HG02852 (cell line): Measurements from ENCODE around the gene SCGB1C2.
"Not testable (repeated sequence)": the region's sequence is repeated elsewhere in the genome, so short reads cannot be mapped to it uniquely, and the experiment has no call there.

Source experiments
- ATAC-seq: cut with Tn5 transposase; IDR thresholded peaks from one replicate; pipeline ENCODE4 v1.9.1; 2021; ENCODE audit warnings: mild to moderate bottlenecking, moderate library complexity; ENCODE audit not compliant: unreplicated experiment

The SCGB1C2 gene

DNA sequence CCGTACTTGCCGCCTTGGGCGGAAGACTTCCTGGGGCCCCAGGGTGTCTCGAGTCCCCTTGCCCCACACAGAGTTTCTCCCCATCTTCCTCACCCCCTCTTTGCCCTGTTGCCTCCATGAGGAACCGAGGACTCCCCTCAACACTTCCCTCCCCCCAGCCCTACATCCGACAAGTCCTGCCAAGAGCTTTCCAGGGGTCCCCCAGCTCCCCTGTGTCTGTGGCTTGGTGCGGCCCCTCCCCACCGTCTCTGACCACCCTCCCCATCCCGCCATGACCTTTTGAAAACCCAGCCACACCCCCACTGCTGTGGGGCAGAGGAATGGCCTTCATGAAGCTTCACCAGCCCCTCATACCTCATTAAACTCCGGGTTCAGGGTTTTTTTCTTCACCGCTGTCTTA lies 11.4 kb downstream of the SCGB1C2 start:
- ATAC-seq, result no peak

- ATAC-seq, result no peak
These were observed 11.9 kb downstream of the SCGB1C2 start for GRCh38 chr17:149231-149630.

- ATAC-seq, result no peak
These were observed 12.7 kb downstream of the SCGB1C2 start for GRCh38 chr17:149897-150584.

DNA sequence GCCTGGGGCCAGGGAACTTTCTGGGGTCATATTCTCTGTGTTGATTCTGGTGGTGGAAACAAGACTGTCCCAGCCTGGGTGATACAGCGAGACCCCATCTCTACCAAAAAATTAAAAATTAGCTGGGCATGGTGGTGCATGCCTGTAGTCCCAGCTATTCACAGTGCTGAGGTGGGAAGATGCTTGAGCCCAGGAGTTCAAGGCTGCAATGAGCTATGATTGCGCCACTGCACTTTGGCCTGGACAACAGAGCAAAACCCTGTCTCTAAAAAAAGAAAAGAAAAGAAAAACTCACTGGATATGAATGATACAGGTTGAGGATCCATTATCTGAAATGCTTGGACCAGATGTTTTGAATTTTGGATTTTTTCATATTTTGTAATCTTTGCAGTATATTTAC lies 13.6 kb downstream of the SCGB1C2 start:
- no peak for ATAC-seq

DNA sequence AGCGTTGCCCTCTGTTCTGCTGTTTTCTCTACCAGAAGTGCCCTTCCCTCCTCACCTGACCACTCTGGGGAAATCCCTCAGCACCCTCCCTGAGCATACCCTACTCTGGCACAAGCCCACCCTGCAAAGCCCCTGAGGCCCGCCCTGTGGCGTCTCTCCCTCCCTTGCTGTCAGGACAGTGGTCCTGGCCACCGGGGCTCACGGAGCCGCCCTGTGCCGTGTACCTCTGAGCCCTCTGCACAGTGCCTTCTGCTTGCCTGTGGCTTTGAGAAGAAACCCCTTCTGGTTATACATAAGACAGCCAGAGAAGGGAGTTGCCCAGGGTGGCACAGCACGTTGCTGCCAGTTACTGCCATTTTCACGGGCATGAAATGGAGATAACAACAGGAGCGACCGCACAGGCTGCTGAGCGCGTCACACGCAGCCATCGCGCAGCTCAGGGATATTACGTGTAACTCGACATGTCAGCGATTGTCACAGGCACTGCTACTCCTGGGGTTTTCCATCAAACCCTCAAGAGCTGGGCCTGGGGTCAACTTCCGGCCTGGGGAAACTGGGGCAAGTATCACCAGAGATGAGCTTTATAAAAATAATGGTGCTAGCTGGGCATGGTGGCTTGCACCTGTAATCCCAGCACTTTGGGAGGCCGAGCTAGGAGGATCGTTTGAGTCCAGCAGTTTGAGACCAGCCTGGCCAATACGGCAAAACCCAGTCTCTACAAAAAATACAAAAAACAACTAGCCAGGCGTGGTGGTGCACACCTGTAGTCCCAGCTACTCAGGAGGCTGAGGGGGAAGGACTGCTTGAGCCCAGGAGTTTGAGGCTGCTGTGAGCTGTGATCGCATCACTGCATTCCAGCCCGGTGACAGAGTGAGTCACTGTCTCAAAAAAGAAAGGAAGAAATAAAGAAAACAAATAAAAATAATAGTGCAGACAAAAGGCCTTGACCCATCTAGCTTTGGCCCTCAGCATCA lies 14.8 kb downstream of the SCGB1C2 start:
- ATAC-seq, result no peak

DNA sequence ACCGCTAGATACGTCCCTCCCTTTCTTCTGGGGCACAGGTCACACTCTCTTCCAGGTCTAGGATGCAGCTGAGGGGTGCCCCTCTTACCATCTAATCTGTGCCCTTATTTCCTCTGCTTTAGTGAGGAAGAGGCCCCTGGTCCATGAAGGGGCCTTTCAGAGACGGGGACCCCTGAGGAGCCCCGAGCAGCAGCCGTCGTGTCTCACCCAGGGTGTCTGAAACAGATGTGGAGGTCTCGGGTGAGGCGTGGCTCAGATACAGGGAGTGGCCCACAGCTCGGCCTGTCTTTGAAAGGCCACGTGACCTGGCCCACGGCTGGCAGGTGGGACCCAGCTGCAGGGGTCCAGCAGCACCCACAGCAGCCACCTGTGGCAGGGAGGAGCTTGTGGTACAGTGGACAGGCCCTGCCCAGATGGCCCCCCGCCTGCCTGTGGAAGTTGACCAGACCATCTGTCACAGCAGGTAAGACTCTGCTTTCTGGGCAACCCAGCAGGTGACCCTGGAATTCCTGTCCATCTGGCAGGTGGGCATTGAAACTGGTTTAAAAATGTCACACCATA lies 15.6 kb downstream of the SCGB1C2 start:
- ATAC-seq, result no peak

- no peak for ATAC-seq
These were observed 16.5 kb downstream of the SCGB1C2 start for GRCh38 chr17:153851-154250.

GRCh38 chr17:155576-155975 lies 18.2 kb downstream of the SCGB1C2 start:
- no peak for ATAC-seq

- ATAC-seq, result no peak
These were observed 18.8 kb downstream of the SCGB1C2 start for GRCh38 chr17:156094-156621.

GRCh38 chr17:156946-157345 lies 19.6 kb downstream of the SCGB1C2 start:
- no peak for ATAC-seq

- no peak for ATAC-seq
These were observed 20.5 kb downstream of the SCGB1C2 start for GRCh38 chr17:157901-158300.

DNA sequence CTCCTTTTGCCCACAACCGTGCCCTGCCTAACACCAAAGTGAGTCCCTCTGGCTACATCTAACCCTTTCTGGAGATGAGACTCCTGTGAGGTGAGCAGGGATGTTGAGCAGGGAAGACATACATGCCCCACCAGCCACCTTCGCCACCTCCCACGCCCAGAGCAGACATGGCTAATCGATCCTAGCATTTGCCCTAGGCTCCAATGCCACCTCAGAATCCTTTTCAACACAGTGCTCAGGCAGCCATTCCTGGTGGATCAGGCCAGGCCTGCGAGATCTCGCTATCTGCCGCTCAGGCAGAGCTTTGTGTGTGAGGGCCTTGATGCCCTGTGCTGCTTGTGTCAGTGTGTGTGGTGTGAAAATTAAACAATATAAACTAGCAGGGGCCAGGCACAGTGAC lies 21.0 kb downstream of the SCGB1C2 start:
- no peak for ATAC-seq

DNA sequence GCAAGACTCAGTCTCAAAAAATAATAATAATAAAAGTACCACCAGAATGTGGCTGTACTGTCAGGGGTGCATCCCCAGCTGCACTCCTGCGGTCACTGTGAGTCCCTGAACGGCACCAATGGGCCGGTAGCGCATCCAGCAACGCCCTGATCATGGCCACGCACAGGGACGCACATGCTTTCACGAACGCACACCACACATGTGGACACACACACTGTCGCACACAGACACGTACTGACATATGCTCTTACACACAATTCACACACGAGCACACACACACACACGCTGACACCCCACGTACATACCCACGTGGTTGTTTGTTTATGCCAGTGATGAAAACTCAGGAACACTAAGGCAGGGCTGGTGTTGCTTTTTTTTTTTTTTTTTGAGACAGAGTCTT lies 22.2 kb downstream of the SCGB1C2 start:
- ATAC-seq, result no peak

- ATAC-seq, result no peak
These were observed 23.0 kb downstream of the SCGB1C2 start for GRCh38 chr17:160336-160735.

DNA sequence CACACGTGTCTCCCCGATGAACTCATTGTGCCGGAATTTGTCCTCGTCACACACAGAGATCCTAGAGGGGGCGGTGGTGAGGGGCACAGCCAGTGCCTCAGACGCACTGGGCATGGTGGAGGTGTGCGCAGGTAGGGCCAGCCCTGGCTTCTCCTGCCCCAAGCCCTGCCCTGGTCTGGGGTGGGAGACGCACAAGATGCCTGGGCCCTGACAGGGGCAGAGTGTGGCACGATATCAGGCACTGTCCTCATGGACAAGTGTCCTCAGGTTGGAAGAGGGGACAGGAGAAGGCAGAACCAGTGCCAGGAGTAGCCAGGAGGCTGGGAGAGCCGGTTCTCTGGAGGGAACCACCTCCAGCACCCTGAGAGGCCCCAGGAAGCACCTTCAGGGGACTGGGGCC lies 24.1 kb downstream of the SCGB1C2 start:
- ATAC-seq, result no peak

GRCh38 chr17:162689-163088 lies 25.3 kb downstream of the SCGB1C2 start:
- no peak for ATAC-seq

- no peak for ATAC-seq
These were observed 26.2 kb downstream of the SCGB1C2 start for GRCh38 chr17:163514-164098.

GRCh38 chr17:164303-165235 lies 27.2 kb downstream of the SCGB1C2 start:
- no peak for ATAC-seq

DNA sequence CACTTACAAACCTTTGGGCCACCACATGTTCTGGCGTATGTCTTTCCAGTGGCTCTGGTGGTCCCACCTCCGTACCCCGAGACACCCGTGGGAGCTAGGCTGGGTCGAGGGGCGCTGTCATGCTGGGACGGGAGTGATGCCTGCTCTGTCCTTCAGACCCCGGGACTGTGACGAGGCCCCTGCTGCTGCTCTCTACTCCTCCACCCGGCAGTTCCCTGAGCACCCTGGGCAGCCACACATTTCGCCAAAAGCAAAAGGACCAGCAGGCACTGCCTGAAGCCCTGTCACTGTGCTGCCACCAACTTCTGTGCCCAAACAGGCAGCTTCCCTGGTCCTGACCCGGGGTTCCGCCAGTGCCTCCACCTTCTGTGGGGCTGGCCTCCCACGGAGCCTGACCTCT lies 28.6 kb downstream of the SCGB1C2 start:
- ATAC-seq, result no peak

GRCh38 chr17:168614-169013 lies 31.2 kb downstream of the SCGB1C2 start:
- ATAC-seq, result not testable (repeated sequence)
